GM21619 (cell line): ENCODE measurements around the gene MICA.
"Not testable (repeated sequence)": the region's sequence is repeated elsewhere in the genome, so short reads cannot be mapped to it uniquely, and the experiment has no call there.

Experiments
- ATAC-seq: cut with Tn5 transposase; IDR thresholded peaks from one replicate; pipeline ENCODE4 v1.9.1; 2021; ENCODE audit not compliant: unreplicated experiment

The MICA gene

GRCh38 chr6:31403283-31404060 lies at the start of gene MICA:
Gene MICA (plus strand): TSS chr6:31403595. CDS start chr6:31403633, 38 bp downstream.
- ATAC-seq: peak; percentile 50

- no peak for ATAC-seq
These were observed 49.1 kb upstream of the MICA start for GRCh38 chr6:31354158-31354863.

GRCh38 chr6:31354864-31355582 lies 48.4 kb upstream of the MICA start:
- ATAC-seq: no peak

- ATAC-seq: no peak
These were observed 47.8 kb upstream of the MICA start for GRCh38 chr6:31355583-31355948.

GRCh38 chr6:31356216-31356945 lies 47.0 kb upstream of the MICA start:
- no peak for ATAC-seq

- peak; percentile 71 for ATAC-seq
These were observed 46.4 kb upstream of the MICA start, which contains the start of gene HLA-B for GRCh38 chr6:31356946-31357466. Gene HLA-B (minus strand): TSS chr6:31357179. CDS start chr6:31357158, 21 bp downstream.

- no peak for ATAC-seq
These were observed 45.5 kb upstream of the MICA start for GRCh38 chr6:31357886-31358285.

- ATAC-seq: no peak
These were observed 45.1 kb upstream of the MICA start for GRCh38 chr6:31358302-31358701.

- ATAC-seq: no peak
These were observed 43.8 kb upstream of the MICA start for GRCh38 chr6:31359581-31359980.

GRCh38 chr6:31362751-31363150 lies 40.6 kb upstream of the MICA start:
- ATAC-seq: no peak

GRCh38 chr6:31363811-31364210 lies 39.6 kb upstream of the MICA start:
- no peak for ATAC-seq

- ATAC-seq: no peak
These were observed 37.5 kb upstream of the MICA start for GRCh38 chr6:31365864-31366263.

GRCh38 chr6:31366693-31367470 lies 36.5 kb upstream of the MICA start:
- peak; percentile 79 for ATAC-seq

- ATAC-seq: no peak
These were observed 34.9 kb upstream of the MICA start for GRCh38 chr6:31368461-31368860.

- not testable (repeated sequence) for ATAC-seq
These were observed 29.3 kb upstream of the MICA start for GRCh38 chr6:31374118-31374517.

- no peak for ATAC-seq
These were observed 27.7 kb upstream of the MICA start for GRCh38 chr6:31375699-31376098.

- no peak for ATAC-seq
These were observed 26.4 kb upstream of the MICA start for GRCh38 chr6:31377029-31377428.

GRCh38 chr6:31378062-31378720 lies 25.2 kb upstream of the MICA start:
- no peak for ATAC-seq

- ATAC-seq: no peak
These were observed 24.7 kb upstream of the MICA start for GRCh38 chr6:31378721-31379103.

- no peak for ATAC-seq
These were observed 23.5 kb upstream of the MICA start for GRCh38 chr6:31379850-31380249.
